Umbilical cord (tissue), 2 donors: ENCODE data around the gene LPAR2. TPM values are rescaled to one million over a fixed set of nuclear protein-coding genes. Genes with fewer than 3 reads are reported as not detected.
A peak's percentile ranks its signal among the peaks of the same experiment; 100 is the strongest.
"Not testable (repeated sequence)": the region's sequence is repeated elsewhere in the genome, so short reads cannot be mapped to it uniquely, and the experiment has no call there.

ENCODE experiments used
- DNase-seq: peaks from one replicate; pipeline ENCODE4 v3.0.0-alpha.2; 2015; ENCODE audit warnings: low spot score
- total RNA-seq: library from RNA; depleted of rRNA; stranded (reverse); fragments of >200 nt; gene quantifications from one replicate; pipeline ENCODE4 v1.2.3, GENCODE V29; 2014; ENCODE audit warnings: low replicate concordance; ENCODE audit not compliant: insufficient read depth

LPAR2 gene
- 0.48 TPM for total RNA-seq

DNA sequence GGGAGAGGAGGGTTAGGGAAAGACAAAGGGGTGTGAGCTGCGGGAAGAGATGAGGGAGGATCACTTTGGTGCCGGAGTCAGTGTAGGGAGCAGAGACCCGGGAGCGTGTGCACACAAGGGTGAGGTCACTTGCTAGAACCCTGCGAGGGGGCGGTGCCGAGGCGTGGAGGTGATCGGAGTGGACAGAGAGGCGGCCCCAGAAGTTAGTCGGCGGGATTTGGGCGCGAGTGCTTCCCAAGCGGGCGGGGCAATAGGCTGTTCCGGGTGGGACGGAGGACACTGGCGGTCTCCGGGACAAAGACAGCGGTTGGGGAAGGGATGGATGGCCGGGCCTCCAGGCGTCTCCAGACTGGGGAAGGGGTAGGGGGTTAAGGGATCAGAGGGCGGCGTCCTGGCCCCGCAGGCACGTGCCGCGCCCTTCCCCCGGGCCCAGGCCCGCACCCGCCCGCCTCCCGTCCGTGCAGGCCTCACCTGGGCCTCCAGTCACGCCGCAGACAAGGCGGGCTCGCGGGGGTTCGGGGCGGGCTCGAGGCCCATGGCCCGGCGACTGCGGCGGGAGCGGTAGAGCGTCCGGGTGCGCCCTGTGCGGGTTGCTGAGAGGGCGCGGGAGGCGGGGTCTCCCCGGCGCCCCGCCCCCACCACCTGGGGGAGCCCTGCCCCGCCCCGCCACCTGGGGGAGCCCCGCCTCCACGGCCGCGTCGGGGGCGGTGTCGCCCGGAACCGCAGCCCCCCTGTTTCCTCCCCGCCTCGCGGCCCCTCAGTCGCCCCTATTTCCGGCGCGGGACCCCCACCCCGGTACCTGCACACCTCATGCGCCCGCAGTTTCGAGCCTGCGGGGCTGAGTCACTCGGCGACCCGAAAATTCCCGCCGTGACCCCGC lies at the start of gene LPAR2:
LPAR2 (minus strand) TSS at position 600 of the 880 bp plus-strand sequence. CDS start 945 bp downstream, outside the sequence.
- DNase-seq: no peak

DNA sequence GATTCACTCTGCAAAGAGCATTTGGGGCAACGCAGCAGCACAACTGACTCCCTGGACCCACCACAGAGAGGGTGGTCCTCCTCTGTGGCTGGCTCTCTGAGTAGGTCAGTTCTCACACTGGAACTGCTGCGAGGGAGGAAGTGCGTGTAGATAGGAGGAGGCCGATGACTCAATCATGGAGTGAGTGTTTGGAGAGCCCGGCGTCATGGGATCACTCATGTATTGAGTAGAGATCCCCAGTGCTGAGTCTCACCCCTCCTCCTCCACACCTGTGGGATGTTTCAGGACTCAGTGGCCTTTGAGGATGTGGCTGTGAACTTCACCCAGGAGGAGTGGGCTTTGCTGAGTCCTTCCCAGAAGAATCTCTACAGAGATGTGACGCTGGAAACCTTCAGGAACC lies 49.6 kb upstream of the LPAR2 start:
- DNase-seq: no peak

DNA sequence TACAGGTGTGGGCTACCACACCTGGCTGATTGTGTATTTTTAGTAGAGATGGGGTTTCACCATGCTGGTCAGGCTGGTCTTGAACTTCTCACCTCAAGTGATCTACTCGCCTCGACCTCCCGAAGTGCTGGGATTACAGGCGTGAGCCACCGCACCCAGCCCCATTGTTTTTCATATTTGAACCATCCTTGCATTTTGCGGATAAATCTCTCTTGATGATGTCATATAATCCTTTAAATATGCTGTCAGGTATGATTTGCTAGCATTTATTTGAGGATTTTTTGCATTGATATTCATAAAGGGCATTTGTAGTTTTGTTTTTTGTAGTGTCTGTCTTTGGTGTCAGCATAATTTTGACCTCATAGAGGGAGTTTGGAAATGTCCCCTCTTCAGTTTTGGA lies 46.3 kb upstream of the LPAR2 start:
- DNase-seq: no peak

DNA sequence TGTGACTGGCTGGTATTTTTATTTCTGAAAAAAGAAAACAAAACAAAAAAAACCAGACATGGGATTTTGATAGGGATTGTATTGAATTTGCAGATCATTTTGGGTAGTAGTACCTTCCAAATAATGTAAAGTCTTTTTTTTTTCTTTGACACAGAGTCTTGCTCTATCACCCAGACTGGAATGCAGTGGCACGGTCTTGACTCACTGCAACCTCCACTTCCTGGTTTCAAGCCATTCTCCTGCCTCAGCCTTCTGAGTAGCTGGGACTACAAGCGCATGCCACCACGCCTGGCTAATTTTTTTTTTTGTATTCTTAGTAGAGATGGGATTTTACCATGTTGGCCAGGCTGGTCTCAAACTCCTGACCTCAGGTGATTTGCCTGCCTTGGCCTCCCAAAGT lies 44.8 kb upstream of the LPAR2 start:
- no peak for DNase-seq

DNA sequence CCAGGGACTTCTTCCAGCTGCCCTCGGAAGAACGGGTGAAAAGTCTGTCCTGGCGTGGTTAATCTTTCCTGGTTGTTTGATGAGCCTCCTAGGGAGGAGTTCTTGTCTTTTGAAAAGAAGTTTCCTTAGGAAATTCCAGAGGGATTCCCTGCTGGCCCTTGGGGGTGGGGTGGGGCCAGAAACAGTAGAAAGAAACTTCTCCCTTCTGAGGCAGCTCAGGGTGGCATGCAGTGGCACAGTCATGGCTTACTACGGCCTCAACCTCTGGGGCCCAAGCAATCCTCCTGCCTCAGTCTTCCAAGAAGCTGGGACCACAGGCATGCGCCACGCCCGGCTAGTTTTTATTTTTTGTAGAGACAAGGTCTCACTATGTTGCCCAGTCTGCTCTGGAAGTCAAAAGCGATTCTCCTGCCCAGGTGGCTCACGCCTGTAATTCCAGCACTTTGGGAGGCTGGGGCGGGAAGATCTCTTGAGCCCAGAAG lies 42.1 kb upstream of the LPAR2 start:
- no peak for DNase-seq

DNA sequence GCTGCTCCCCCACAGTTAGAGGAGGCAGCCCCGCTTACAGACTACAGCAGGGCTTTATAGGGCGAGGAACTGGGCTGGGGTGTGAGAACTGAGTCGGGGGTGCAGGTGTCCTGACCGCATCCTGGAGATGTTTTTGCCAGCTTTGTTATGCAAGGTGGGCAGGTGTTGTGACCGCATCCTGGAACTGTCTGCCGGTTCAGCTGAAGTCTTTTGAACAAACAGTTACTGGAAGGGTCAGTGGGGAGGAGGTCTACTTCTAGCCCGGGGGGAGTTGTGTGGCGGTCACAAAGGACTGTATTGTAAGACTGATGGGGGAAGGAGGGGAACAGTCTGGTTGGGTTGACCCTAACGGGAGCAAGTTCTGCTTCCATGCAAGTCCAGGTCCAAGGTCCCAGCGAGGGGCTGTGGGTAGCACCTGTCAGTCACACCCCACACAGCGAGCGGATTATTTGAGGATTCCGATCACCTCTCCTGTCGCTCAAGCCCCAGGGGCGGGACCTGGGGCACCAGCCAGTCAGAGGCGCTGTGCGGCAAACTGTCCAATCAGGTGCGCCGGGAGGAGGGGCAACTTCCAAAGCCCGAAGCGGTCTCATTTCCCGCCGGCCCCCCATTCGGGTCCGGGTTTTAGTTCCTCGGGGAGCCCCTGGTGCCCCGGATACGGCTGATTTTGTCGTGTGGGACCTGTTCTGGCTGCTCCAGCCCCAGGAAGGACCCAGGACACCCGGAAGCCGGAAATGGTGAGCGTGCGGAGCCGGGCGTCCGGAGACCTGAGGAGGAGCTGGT lies 40.4 kb upstream of the LPAR2 start, which contains the start of gene ZNF101:
ZNF101 (plus strand) TSS at position 610 of the 783 bp plus-strand sequence; CDS start at position 735, 125 bp downstream.
- DNase-seq: peak; percentile 94

DNA sequence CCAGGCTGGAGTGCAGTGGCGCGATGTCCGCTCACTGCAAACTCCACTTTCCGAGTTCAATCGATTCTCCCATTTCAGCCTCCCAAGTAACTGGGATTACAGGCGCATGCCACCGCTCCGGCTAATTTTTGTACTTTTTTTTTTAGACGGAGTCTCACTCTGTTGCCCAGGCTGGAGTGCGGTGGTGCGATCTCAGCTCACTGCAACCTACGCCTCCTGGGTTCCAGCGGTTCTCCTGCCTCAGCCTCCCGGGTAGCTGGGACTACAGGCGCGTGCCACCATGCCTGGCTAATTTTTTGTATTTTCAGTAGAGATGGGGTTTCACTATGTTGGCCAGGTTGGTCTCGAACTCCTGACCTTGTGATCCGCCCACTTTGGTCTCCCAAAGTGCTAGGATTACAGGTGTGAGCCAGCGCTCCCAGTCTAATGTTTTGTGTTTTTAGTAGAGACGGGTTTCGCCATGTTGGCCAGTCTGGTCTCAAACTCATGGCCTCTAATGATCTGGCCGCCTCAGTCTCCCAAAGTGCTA lies 37.5 kb upstream of the LPAR2 start:
- DNase-seq: not testable (repeated sequence)

DNA sequence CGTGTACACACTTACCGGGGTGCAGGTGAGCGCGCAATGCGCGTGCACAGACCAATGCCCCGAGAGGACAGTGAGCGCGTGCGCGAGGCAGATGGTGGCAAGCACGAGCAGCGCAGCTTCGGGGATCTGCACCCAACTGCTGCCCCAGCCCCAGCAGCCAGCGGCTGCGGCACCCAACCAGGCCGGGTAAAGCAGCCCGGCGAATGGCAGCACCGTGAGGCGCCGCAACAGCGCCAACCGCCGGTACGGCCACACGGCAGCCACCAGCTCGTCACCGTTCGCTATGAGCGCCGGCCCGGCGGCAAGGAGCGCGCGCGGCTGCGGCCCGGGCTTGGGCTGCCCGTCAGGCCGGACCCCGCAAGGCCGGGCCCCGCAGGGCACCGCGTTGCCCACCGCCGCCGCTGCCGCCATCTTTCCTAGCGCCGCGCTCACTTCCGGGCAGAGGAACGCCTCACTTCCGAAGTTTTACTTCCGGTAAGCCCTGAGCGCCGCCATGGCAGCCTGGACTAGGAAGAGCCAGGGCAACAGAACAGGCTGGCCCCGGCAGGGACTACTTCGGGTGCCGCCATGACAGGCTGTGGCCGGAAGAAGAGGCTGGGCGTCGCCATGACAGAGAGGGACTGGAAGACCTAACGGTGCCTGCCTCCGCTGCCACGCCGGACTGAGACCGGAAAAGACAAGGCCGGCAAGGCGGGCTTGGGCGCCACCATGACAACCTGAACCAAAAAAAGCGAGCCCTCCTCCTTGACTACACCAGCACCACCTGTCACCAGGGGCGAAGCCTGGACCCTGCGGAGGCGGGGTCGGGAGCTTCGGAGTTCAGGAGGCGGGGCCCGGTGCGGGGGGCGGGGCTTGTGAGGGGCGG lies 35.5 kb upstream of the LPAR2 start, which contains the start of gene ATP13A1:
ATP13A1 (minus strand) TSS at position 421 of the 865 bp plus-strand sequence; CDS start at position 411, 10 bp downstream.
- DNase-seq: peak; percentile 99

DNA sequence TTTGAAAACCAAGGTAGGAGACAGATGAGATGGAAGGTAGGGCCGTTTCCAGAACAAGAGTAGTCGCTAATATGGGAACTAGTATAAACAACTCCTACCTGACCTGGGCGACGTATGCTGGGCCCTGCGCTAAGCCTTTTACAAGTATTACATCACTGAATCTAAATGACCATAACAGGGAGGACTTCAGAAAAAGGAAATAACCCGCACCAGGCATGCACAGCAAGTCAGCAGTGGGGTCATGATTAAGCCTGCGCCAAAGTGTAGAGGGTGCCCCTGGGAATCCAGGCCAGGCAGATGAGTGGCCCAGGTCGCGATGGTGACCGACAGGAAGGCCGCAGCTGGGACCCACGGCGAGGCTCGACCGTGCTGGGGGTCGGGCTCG lies 34.8 kb upstream of the LPAR2 start:
- no peak for DNase-seq

DNA sequence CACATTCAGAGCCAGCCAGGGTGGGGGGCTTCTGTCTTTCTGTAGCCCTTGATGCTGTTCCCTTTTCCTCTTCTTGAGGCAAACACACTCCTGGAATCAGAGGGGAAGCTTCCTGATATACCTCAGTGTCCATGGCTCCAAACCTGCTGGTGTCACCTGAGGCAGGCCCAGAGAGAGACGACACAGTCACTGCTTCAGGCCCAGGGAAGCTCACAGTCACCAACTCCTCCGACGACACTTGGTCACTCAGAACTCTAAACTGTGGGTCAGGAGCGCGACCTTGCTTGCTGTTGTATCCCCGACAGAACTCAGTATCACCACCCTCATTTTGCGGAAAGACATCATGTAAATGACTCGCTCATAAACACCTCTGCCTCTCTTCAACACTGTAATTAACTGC lies 34.3 kb upstream of the LPAR2 start:
- DNase-seq: no peak

DNA sequence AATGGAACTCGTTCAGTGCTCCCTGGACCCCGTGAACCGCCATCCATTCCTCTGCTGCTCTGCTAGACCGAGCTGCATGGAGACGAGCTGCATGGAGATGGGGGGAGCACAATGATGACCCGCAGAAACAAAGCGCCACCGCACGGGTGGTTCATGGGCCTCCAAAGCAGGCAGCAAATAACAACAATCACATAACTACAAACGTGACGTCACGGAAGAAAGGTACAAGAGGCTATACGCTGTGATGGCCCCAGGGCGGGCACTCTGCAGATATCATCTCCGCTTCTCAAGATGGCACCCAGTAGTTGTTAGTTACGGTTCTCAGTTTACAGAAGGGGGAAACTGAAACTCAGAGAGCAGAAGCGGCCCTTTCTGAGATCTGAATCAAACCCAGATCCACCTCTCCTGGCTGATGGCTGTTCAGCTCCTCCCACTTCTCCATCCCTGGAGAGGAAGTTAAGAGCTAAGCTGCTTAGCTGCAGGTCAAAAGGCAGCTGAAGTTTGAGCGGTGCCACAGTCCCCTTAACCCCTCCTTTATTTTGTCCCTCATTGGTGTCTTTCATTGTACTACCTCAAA lies 33.7 kb upstream of the LPAR2 start:
- no peak for DNase-seq

DNA sequence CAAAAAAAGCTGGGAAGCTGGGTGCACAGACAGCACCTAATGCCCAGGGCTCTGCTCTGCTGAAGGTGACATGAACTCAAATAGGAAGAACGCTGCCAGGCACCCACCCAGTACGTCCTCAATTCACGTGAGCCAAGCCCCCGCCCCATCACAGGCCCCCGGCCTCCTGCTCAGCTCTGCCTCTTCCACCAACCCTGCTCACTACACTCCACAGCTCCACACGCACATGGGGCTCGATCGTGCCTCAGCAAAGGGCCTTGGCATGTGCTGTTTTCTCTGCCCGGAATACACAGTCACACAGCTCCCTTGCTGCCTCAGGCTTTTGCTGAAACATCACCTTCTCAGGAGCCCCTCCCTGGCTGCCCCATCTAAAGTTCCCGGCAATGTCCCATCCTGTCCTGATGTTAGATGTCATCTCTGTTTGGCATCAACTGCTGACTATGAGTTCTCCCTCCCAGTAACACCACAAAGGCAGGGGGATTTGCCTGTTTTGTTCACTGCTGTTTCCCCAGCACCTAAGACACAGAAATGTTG lies 33.2 kb upstream of the LPAR2 start:
- DNase-seq: no peak

DNA sequence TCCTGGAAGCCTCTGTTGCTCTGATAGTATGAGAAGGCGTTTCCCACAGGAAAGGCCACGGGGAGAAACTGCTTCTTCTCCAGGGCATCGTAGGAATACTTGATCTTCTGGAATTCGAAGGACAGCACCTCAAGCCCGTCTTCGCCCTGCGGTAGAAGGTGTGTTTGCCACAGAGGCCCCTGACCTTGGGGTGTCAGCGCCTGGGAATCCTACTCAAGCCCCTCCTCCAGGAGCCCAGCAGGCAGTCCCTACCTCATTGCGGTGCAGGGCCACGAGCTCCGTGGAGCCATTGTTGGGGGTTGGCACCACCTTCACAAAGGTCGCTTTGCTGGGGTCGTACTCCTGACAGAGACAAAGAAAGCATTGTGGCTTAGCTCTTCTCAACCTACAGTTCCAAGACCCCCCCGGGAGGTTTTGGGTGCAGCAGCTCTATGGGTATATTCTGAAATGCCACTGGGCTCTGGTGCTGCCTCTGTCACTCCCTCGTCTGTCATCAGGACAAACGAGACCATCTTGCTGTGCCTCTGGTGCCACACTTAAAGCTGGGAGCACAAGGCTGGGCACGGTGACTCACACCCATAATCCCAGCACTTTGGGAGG lies 31.7 kb upstream of the LPAR2 start:
- no peak for DNase-seq

DNA sequence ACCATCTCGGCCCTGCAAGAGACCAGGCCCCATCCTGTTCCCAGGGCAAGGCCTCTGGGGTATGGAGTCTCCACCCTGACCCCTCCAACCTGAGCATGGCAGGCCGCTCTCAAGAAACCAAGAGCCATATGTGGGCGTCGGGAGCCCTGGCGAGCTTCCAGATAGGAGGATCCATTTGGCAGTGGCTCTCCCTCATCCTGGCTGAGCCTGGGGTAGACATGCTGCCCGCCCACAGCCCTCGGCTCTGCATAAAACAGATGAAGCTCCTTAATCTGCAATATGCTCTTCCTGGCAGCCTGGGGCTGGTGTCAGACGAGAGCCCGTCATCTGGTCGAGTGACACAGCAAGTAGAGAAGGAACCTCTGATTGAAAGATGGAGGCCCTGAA lies 29.4 kb upstream of the LPAR2 start:
- no peak for DNase-seq

DNA sequence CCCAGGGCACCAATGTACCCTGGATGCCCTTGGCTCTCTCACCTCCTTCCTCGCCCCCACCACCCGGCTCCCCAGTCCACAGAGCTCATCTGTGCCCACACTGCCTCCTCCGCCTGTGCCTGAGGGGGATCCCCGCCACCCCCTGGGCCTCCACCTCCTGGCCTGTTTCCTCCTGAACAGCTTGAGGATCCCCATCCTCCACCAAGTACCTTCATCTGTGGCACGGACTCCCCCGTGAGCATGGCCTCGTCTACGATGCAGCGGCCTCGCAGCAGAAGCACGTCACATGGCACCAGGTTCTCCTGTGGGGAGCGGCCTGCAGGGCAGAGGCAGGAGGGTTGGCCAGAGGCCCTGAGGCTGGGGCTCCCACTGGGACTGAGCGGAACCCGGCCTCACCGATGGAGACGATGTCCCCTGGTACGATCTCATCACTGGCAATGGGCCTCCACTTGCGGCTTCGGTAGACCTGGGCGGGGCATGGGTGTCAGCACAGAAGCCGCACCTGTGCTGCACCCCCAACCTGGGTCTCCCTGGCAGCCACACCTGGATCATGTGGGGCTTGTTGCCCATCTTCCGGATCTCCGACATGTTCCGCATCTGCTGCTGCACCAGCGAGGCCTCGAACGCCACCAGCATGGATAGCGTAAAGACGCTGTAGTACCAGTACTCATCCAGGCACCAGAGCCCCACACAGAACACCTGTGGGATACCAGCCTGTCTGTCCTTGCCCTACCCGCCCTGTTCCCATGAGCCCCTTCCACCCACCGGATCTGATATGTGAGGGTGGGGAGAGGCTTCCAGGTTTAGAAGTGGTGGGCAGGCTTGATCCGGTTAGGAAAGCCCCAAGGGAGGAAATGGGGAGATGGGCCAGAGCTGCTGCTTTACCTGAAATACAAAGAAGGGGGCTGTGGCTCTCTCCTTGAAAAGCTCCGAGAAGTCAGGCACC lies 28.7 kb upstream of the LPAR2 start:
- DNase-seq: no peak

DNA sequence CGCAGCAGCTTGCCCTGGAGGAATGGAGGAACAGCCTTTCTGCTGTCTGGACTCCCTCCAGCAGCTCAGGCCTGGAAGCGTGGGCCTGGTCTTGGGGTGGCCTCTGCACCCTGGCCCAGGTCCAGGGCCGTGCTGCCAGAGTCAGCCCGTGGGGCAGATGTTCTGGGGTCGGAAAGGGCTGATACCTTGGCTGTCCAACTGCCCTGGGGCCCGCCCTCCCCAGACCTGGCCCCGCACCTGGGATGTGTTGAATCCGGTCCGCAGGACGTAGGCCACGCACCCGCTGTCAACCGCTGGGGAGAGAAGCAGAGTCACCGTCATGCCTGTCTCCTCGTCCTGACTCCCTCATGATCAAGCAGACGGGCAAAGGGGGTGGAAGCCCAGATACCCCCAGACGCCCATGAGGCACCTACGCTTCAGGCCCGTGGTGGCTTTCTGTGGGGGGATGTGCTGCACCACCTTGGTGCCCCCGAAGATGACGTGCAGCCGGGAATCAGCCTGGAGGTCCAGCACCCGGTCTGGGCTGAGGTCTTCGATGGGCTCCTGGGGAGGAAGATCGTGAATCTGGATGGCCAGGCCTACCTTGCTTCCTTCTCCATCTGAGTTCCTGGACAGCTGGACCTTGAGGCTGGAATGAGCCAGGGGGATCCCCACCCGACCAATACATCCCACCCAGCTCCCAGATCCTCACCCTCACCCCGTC lies 27.8 kb upstream of the LPAR2 start:
- DNase-seq: no peak

DNA sequence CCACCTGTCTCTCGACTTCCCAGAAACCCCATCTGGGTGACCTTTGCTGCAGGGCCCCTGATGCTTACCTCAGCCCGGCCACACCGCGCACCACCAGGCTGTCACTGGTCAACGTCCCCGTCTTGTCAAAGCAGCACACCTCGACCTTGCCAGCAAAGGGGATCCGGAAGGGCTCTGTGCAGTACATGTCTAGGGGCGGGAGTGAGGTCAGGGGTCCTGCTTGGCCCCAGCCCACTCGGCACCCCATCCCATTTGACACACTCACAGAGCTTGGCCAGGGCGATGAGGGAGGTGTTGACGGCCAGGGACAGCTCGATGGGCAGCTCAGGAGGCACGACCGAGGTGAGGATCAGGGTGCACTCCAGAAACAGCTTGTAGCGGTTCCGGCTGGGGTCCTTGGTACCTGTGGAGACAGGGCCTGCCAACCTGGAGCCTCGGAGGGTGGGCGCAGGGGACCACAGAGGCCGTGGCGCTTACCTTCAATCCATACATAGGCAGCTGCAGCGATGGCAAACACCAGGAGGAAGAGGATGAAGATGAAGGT lies 27.1 kb upstream of the LPAR2 start:
- DNase-seq: no peak

DNA sequence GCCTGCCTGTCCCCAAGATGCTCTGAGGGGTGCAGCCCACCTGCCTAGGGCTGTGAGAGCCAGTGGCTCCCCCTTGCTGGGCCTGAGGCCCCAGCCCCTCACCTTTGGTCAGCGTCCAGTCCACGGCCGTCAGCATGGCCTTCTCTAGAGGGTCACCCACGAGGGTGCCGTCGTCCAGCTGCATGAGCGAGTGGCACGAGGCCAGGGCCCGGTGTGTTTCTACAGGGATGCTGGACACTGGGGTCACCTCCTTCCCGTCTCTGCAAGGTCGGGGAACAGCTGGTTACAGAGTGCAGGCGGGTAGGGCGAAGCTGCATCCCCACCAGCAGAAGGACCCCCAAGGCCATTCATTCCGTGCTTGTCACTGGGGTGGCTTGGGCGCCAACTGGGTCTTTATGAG lies 26.4 kb upstream of the LPAR2 start:
- no peak for DNase-seq
